Nephron progenitor cell (in vitro differentiated cells): Measurements from ENCODE around the gene EXOC8.

Experiments
- DNase-seq: peaks from one replicate; pipeline ENCODE4 v3.0.0; 2021
- H3K27ac Mint-ChIP-seq: 2 replicates; pipeline ENCODE4 v1.8.0; 2021; ENCODE audit warnings: mild to moderate bottlenecking, moderate library complexity, mixed read lengths
- H3K27me3 Mint-ChIP-seq: 2 replicates; pipeline ENCODE4 v1.8.0; 2021; ENCODE audit warnings: mild to moderate bottlenecking, low read depth, mixed read lengths; ENCODE audit not compliant: poor library complexity
- H3K36me3 Mint-ChIP-seq: 2 replicates; pipeline ENCODE4 v1.8.0; 2021; ENCODE audit warnings: low read depth, mixed read lengths
- H3K4me1 Mint-ChIP-seq: 2 replicates; pipeline ENCODE4 v1.8.0; 2021; ENCODE audit warnings: mixed read lengths
- H3K4me3 Mint-ChIP-seq: 2 replicates; pipeline ENCODE4 v1.8.0; 2021; ENCODE audit warnings: mild to moderate bottlenecking, moderate library complexity, mixed read lengths
- H3K9me3 Mint-ChIP-seq: 2 replicates; pipeline ENCODE4 v1.8.0; 2021; ENCODE audit warnings: mild to moderate bottlenecking, moderate library complexity, mixed read lengths
- CTCF ChIP-seq: fragments of 200-600 bp; sonication (generic); IDR thresholded peaks from 2 replicates; pipeline ENCODE4 v1.5.0; 2021; ENCODE audit warnings: antibody characterized with exemption

The EXOC8 gene

GRCh38 chr1:231337472-231338269 lies at the start of gene EXOC8:
EXOC8 (minus strand) TSS chr1:231337852; CDS start chr1:231337745, 107 bp downstream.
- DNase-seq = peak; percentile 97
- peaks cover 5% of the 10 kb centered on the region for H3K27me3 Mint-ChIP-seq
- H3K4me1 Mint-ChIP-seq = peaks cover 58% of the 10 kb centered on the region
- TF ChIP-seq CTCF = no peak
- H3K9me3 Mint-ChIP-seq = no peaks in the 10 kb centered on the region
- peak within 1 kb of the TSS; percentile 98 for H3K4me3 Mint-ChIP-seq
- H3K27ac Mint-ChIP-seq = peak within 1 kb of the TSS; percentile 99
- H3K36me3 Mint-ChIP-seq = peaks cover 41% of the 10 kb centered on the region

GRCh38 chr1:231386466-231386865 lies 48.8 kb upstream of the EXOC8 start:
- Mint-ChIP-seq H3K4me3 (no peak overlapping the region), H3K27ac (peak overlapping the region; percentile 20), H3K36me3 (peaks cover 35% of the 10 kb centered on the region), H3K9me3 (peaks cover 4% of the 10 kb centered on the region), H3K27me3 (peaks cover 4% of the 10 kb centered on the region), H3K4me1 (peaks cover 4% of the 10 kb centered on the region)
- DNase-seq = no peak
- TF ChIP-seq CTCF = no peak

GRCh38 chr1:231385416-231385748 lies 47.7 kb upstream of the EXOC8 start:
- Mint-ChIP-seq H3K4me1 (peaks cover 5% of the 10 kb centered on the region), H3K27ac (no peak overlapping the region), H3K9me3 (peaks cover 4% of the 10 kb centered on the region), H3K27me3 (peaks cover 4% of the 10 kb centered on the region), H3K36me3 (peaks cover 24% of the 10 kb centered on the region), H3K4me3 (no peak overlapping the region)
- TF ChIP-seq CTCF = no peak
- no peak for DNase-seq

GRCh38 chr1:231384696-231385415 lies 47.2 kb upstream of the EXOC8 start:
- Mint-ChIP-seq H3K36me3 (peaks cover 19% of the 10 kb centered on the region), H3K4me3 (no peak overlapping the region), H3K9me3 (peaks cover 4% of the 10 kb centered on the region), H3K27me3 (peaks cover 4% of the 10 kb centered on the region), H3K27ac (no peak overlapping the region), H3K4me1 (peaks cover 7% of the 10 kb centered on the region)
- TF ChIP-seq CTCF = no peak
- DNase-seq = no peak

- peaks cover 10% of the 10 kb centered on the region for H3K4me1 Mint-ChIP-seq
- H3K27ac Mint-ChIP-seq = no peak overlapping the region
- H3K27me3 Mint-ChIP-seq = peaks cover under 1% of the 10 kb centered on the region
- peaks cover 4% of the 10 kb centered on the region for H3K9me3 Mint-ChIP-seq
- H3K4me3 Mint-ChIP-seq = no peak overlapping the region
- TF ChIP-seq CTCF = no peak
- peaks cover 9% of the 10 kb centered on the region for H3K36me3 Mint-ChIP-seq
- no peak for DNase-seq
Observed at GRCh38 chr1:231383159-231383860, 45.7 kb upstream of the EXOC8 start.
